ENCODE measurements around the gene ARL15.

The ARL15 gene

DNA sequence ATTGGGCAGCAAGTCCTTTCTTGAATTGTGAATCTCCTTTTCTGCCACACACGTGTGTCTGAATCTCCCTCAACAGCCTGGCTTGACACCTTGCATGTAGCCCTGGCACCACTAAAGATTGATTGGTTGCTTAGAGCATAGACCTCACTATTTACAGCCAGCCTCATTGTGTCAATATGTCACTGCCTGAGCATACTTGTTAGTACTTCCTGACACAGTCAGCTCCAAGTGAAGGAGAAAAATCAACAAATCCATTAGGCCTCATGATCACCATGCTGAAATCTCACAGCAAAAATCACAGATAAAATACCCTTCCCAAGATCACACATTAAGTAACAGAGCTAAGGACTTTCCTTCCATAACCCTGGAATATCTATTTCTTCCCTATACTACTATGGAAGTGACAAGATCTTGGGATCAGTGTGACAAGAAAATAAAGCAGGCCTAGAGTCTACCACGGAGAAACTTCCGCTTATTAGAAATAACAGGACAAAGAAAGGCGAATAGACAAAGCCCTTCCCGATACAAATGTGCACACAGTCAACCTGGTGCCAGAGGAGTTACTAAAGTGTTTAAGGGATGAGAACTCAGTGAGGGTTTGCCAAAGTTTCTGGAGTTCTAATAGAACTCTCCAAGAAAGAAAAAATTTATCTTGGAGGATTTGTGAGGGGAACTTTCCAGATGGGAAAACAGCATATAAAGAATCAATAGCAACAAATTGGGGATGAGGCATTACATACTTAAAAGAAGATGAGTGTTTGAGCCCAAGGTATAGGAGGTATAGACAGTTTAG, 5.6 kb upstream of the ARL15 start:
- DNase-seq (ENCODE audit: extremely low read depth in 1 of 2, low read depth in 1 of 2): no peak

GRCh38 chr5:54313311-54314270, 3.2 kb upstream of the ARL15 start:
- no peak for DNase-seq (ENCODE audit: extremely low read depth in 1 of 2, low read depth in 1 of 2)

DNA sequence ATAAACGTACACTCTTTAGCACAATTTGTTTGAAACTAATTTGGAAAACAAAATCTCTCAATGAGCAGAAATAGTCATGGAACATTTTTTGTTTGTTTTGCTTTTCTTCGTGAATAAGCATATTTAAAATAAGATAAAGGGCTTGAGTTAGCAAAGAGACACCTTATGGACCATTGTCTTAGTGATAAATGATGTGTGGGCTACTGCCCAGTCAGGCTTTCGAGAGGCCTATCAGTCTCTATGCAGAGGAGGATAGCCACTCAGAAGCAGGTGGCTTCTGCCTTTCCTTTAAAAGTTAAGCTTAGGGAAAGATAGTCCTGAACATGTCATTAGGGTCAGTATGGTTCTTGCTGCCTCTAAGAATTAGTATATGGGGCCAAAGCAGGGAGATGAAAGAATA, 2.1 kb upstream of the ARL15 start:
- no peak for DNase-seq (ENCODE audit: extremely low read depth in 1 of 2, low read depth in 1 of 2)

DNA sequence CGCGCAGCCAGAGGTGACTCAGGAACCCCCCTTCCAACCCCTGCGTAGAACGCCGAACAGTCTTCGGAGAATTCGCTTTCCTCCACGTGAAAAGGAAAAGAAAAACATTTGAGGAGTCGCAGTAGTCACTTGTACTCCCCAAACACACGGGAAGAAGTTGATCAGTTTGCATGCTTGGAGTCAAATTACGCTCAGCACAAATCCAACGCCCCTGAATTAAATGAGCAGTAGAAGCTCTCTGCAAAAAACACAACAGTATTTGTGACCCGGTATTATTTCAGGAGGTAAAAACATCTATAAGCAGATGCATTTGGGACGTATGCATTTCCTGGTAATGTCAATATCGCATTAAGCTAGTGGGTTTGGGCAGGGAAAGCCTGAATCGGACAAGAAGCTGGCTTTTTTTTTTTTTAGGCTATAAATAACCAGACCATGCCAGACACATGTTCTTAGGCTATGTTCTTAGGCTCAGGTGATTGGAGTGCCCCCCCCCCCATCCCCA, 854 bp upstream of the ARL15 start:
- DNase-seq (ENCODE audit: extremely low read depth in 1 of 2, low read depth in 1 of 2): no peak

- peak in 1 of 2 donors; percentile 13 for DNase-seq (ENCODE audit: extremely low read depth in 1 of 2, low read depth in 1 of 2)
These were observed 511 bp downstream of the ARL15 start for GRCh38 chr5:54309691-54310432.

GRCh38 chr5:54309276-54309675, 1.1 kb downstream of the ARL15 start:
- DNase-seq (ENCODE audit: extremely low read depth in 1 of 2, low read depth in 1 of 2): no peak

DNA sequence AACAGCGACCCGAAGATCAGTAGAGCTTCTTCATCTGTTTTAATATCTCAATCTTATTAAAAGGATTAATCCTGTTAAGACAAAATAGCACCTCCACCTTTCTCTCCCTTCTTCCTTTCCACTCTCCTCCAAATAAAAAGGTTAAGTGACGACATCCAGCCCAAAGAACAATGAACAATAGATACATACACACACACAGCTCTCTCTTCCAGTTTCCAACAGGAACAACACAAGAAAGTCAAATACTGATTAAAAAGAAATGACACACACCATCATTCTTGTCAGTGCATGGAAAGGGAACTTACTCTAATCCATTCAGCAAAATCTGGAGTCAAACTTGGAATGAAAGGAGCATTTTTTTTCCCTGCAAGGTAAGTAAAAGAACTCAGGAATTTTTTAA, 2.8 kb downstream of the ARL15 start:
- no peak for DNase-seq (ENCODE audit: extremely low read depth in 1 of 2, low read depth in 1 of 2)

- no peak for DNase-seq (ENCODE audit: extremely low read depth in 1 of 2, low read depth in 1 of 2)
These were observed 3.5 kb downstream of the ARL15 start for GRCh38 chr5:54306893-54307292.

- no peak for DNase-seq (ENCODE audit: extremely low read depth in 1 of 2, low read depth in 1 of 2)
These were observed 4.6 kb downstream of the ARL15 start for GRCh38 chr5:54305737-54306136.

- no peak for DNase-seq (ENCODE audit: extremely low read depth in 1 of 2, low read depth in 1 of 2)
These were observed 6.3 kb downstream of the ARL15 start for GRCh38 chr5:54304040-54304439.

- no peak for DNase-seq (ENCODE audit: extremely low read depth in 1 of 2, low read depth in 1 of 2)
These were observed 8.1 kb downstream of the ARL15 start for GRCh38 chr5:54302267-54302687.

- no peak for DNase-seq (ENCODE audit: extremely low read depth in 1 of 2, low read depth in 1 of 2)
These were observed 8.5 kb downstream of the ARL15 start for GRCh38 chr5:54301849-54302248.

GRCh38 chr5:54301220-54301619, 9.2 kb downstream of the ARL15 start:
- no peak for DNase-seq (ENCODE audit: extremely low read depth in 1 of 2, low read depth in 1 of 2)

DNA sequence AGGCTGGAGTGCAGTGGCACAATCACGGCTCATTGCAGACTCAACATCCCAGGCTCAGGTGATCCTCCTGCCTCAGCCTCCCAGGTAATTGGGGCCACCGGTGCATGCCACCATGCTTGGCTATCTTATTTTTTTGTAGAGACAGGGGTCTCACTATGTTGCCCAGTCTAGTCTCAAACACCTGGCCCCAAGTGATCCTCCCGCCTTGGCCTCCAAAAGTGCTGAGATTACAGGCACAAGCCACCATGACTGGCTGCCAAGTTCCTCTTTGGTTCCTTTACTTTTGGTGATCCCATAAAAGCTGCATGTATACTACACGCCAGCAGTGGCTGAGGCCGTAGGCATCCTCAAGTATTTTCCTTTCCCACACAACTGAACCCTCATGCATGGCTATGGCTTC, 11.4 kb downstream of the ARL15 start:
- DNase-seq (ENCODE audit: extremely low read depth in 1 of 2, low read depth in 1 of 2): no peak

DNA sequence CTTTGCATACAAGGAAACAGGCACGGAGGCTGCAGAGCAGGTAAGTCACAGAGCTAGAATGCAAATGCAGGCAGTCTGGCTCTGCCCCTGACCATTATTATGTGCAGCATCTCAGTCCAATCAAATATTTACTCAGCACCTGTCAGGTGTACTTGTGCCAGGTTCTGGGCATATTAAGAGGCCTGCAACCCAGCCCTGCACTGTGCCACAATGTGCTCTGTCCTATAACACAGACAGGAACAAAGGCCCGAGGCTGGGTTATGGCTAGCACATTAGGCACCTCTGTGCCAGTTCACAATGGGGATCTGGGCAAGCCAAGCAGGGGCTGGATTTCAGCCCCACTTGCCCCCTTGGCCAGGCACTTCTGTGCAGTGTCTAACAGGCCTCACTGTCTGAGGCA, 14.0 kb downstream of the ARL15 start:
- DNase-seq (ENCODE audit: extremely low read depth in 1 of 2, low read depth in 1 of 2): no peak

- DNase-seq (ENCODE audit: extremely low read depth in 1 of 2, low read depth in 1 of 2): no peak
These were observed 14.6 kb downstream of the ARL15 start for GRCh38 chr5:54295651-54296276.

GRCh38 chr5:54294097-54294667, 16.2 kb downstream of the ARL15 start:
- DNase-seq (ENCODE audit: extremely low read depth in 1 of 2, low read depth in 1 of 2): no peak

GRCh38 chr5:54292866-54293265, 17.5 kb downstream of the ARL15 start:
- no peak for DNase-seq (ENCODE audit: extremely low read depth in 1 of 2, low read depth in 1 of 2)

GRCh38 chr5:54291498-54291897, 18.9 kb downstream of the ARL15 start:
- DNase-seq (ENCODE audit: extremely low read depth in 1 of 2, low read depth in 1 of 2): no peak

- DNase-seq (ENCODE audit: extremely low read depth in 1 of 2, low read depth in 1 of 2): no peak
These were observed 20.6 kb downstream of the ARL15 start for GRCh38 chr5:54289769-54290168.
